GM18505 (cell line): ENCODE measurements around the gene TMEM175.
"Not testable (repeated sequence)": the region's sequence is repeated elsewhere in the genome, so short reads cannot be mapped to it uniquely, and the experiment has no call there.

ENCODE experiments used
- ATAC-seq: cut with Tn5 transposase; IDR thresholded peaks from one replicate; pipeline ENCODE4 v1.9.1; 2021; ENCODE audit not compliant: unreplicated experiment
- POLR2A ChIP-seq: IDR thresholded peaks from 4 replicates; pipeline ENCODE4 v1.6.1; 2011; ENCODE audit warnings: borderline replicate concordance; ENCODE audit not compliant: insufficient read depth, insufficient read length; ENCODE audit errors: extremely low read depth

The TMEM175 gene

DNA sequence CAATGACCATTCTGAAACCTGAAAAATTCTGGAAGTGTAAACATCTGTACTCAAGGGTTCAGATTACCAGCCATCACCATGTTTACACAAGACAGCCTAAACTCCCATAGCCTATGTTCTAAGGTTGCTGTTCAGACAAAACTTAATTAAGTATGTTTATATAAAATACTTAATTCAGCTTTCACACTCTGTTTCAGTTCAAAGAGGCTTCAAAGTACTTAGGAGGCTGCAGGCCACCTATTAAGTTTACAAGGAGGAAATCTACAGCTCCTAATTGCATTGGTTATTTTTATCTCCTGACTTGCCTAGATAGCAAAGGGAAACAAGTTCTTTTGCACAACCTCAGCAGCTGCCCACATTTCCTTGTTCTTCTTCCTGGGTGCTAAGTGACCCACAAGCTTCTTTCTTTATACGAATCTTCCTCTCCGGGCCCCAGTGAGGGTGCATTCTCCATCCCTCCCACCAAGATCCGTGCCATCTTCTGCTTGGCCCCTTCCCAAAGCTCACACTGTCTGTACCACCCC is 2.2 kb upstream of the TMEM175 start:
- no peak for ATAC-seq
- TF ChIP-seq POLR2A, result no peak

DNA sequence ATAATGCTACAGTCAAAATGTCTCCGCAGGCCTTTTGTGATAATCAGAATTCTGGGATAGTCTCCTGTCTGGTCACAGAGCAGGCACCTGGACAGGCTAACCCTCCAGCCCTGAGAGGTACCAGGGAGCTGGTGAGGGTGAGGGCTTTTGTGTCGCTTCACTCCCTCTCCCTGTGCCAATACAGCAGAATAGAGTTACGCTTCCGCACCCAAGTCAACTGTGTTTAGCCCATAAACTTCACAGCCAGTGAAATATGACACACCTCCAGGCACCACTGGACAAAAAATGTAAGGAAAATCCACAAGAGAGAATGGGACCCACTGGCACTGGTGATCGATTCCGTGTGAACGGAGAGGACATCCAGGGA is 1.4 kb upstream of the TMEM175 start:
- TF ChIP-seq POLR2A, result no peak
- ATAC-seq, result no peak

DNA sequence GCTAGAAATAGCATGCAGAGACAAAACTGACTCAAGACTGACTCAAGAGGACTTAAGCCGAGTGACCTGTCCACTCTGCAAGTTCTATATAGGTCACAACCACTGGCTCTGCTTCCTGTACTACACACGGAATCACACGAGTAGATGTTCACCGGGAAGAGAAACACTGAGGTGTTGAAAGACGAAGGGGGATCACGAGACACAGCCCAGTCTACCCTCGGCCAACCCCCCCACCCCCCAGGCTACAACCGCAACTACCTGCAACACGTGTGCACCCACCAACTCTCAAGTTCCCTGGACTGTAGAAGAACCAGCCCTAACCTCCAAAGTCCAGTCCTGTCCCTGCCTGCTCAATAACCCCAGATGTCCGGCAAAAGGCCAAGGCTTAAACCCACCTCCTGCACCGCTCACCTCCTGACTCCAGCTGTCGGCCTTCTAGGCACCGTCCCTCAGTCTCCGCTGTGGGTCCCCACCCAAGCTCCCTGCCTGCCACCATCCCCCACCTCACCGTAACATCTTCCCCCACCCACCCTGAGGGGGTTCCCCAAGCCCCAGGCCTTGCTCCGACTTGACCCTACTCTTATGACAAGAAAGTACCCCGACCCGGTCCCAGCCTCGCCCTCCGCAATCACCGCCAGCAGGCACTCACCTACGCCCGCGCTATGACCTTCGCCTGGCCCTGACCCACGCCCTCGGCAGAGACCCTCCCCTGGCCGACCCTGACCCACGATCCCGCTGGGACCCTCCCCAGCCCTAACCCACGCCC is 883 bp upstream of the TMEM175 start:
- TF ChIP-seq POLR2A, result no peak
- ATAC-seq, result peak; percentile 5

DNA sequence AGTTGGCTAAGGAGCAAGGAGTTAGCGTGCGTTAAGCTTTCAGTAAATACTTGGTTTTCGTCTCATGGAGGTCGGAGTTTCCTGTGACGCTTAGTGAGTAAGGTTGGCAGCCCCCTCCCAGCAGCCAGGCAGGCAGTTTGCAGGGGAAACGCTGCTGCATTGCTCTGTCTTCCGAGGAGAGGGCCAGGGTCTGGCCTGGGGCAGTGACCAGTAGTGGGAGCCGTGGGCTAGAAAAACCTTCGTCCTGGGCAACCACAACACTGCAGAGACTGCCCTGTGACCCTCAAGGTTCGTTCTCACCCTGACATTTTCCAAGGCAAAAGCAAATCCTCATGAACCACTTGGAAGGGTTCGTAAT is 432 bp downstream of the TMEM175 start:
- no peak for ATAC-seq
- no peak for TF ChIP-seq POLR2A

DNA sequence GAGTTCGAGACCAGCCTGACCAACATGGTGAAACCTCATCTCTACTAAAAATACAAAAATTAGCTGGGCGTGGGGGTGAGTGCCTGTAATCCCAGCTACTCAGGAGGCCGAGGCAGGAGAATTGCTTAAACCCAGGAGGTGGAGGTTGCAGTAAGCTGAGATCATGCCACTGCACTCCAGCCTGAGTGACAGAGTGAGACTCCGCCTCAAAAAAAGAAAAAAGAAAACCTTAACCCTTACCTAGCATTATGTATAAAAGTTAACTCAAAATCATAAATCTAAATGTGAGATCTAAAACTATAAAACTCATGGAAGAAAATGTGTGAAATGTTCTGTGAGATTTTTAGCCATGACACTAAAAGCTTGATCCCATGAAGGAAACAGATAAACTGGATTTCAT is 7.2 kb downstream of the TMEM175 start:
- not testable (repeated sequence) for ATAC-seq

DNA sequence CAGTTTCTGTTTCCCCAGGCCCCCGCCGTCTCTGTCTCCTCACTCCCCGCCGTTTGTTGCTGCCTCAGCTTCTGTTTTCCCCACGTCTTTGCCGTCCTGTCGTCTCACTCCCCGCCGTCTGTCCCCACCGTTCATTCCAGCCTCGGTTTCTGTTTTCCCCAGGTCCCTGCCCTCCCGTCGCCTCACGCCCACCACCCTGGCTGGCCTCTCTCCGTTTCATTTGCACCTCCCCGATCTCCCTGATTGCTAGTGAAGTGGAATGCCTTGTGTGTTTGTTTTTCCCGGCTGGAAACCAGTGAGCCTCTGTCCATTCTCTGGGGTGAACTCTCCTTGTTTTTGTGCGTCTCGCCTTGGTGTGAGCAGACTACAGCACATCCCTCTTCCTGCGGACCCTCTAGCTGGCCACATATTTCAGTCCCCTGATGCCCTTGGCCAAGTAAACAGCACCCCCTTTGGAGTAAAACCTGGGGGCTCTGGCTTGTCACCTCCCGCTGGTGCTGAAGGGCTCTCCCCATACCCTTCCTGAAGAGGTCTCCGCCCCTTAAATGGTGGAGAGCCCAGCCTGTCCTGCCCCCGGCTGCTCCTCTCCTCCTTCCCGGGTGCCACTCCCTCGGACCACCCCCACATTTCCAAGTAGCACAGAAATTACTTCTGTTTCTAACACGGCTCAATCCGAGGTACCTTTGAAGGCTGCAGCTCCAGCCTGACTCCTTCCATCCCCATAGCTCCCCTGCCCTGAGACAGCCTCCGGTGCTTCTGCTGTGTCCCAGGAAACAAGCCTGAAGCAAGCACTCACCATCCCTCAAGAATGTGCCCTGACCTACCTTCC is 13.2 kb downstream of the TMEM175 start:
- no peak for ATAC-seq

DNA sequence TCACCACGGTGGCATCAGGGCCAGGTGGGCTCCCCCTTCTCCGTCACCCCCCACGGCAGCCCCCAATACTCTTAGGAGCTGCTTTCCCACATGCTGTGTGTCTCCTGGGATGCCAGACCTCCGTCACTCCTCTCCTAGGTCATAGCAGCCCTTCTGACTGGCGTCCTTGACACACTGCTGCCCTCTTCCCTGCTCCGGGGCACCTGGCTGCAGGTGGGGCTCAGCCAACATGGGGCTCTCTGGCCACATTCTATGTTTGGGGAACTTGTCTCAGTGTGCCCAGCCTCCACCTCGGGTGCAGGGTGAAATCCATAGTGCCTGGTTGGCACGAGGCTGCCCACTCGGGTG is 13.8 kb downstream of the TMEM175 start:
- ATAC-seq, result no peak
- no peak for TF ChIP-seq POLR2A

More for the DNA sequence above, 13.2 kb downstream of the TMEM175 start:
- TF ChIP-seq POLR2A, result no peak

DNA sequence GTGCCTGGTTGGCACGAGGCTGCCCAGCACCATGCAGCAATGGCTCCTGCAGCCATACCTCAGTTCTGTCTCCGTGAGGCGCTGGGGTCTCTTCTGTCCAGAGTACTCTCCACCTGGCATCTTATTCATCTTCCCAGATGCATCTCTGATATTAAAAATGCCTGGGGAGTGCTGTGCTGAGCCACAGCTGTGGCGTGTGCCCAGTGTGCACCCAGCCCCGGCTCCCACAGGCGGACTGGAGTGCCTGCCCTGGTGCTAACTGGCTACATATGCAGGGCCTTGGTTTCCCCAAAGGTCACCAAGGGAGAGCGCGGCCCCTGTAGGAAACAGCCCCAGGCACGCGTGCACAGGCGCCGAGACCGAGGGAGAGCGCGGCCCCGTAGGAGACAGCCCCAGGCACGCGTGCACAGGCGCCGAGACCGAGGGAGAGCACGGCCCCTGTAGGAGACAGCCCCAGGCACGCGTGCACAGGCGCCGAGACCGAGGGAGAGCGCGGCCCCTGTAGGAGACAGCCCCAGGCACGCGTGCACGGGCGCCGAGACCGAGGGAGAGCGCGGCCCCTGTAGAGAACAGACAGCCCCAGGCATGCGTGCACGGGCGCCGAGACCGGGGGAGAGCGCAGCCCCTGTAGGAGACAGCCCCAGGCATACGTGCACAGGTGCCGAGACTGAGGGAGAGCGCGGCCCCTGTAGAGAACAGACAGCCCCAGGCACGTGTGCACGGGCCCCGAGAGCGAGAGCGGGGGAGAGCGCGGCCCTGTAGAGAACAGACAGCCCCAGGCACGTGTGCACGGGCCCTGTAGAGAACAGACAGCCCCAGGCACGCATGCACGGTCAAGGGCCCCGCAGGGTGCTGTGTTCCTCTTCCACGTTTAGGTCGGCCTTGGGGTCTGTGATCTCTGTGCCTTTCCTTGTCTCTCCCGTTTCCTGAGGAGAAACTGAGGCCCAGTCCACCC is 14.5 kb downstream of the TMEM175 start:
- ATAC-seq, result no peak
- TF ChIP-seq POLR2A, result no peak

DNA sequence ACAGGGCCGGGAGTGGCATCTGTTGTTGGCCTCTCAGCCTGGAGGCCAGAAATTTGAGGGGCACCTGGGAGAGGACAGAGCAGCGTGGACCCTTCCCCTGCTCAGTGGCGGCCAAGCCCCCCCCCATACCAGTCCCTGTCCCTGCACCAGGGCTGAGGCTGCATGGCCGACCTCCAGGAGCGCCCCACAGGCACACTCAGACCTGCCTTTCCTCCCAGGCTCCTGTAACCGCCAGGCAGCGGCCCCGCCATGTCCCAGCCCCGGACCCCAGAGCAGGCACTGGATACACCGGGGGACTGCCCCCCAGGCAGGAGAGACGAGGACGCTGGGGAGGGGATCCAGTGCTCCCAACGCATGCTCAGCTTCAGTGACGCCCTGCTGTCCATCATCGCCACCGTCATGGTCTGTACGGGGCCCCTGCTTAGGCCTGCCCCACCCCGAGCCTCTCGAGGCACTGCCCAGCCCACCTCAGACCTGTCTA is 15.3 kb downstream of the TMEM175 start:
- no peak for TF ChIP-seq POLR2A
- ATAC-seq, result no peak

DNA sequence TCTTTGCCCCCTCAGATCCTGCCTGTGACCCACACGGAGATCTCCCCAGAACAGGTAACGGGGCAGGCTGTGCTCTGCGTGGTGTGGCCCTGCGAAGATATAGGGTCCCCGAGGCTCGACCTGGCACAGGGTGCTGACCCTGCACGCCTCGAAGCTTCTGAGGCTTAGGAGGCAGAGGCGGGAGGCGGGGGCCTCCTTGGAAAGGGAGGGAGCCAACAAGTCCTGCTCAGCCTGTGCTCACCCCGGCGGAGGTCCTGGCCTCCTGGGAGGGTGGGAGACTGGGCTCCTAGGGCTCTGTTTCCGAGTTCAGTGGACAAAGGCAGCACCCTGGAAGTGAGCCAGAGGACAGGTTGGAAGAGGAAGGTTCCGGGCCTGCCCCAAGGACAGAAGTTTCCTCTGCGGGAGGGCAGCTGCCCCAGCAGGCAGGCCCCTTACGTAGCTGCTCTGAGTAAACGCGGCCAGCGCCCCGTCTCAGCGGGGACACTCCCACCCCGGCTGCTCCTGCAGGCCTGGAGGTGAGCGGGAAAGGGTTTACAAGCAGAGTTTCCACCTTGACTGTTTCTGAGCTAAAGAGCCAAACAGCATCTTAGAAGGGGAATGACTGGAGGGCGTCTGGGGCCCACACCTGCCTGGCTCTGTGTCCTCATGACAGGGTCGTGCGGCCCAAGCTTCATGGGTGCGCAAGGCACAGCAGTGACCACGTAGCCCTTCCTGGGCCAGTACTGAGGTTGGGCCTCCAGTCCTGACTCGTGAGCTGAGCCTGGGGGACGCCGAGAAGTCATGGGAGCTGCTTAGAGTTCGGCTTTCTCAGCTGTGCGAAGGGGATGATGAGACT is 16.1 kb downstream of the TMEM175 start:
- ATAC-seq, result no peak
- TF ChIP-seq POLR2A, result no peak

DNA sequence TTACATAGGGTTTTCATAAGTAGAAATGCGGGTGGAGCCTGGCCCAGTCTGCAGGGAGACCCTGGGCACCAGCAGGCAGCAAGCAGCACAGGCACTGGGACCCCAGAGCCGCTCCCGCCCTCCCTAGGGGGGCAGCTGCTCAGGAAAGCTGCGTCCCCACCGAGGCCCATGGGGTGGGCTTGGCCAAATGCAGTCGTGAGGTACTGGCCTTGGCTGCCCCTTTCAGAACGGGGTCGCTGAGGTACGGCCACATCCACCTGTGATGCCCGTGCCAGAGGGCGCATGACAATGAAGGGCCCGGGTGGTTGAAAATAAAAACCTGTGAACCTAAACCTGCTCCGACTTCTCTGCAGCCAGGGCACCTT is 16.7 kb downstream of the TMEM175 start:
- no peak for ATAC-seq
- no peak for TF ChIP-seq POLR2A

DNA sequence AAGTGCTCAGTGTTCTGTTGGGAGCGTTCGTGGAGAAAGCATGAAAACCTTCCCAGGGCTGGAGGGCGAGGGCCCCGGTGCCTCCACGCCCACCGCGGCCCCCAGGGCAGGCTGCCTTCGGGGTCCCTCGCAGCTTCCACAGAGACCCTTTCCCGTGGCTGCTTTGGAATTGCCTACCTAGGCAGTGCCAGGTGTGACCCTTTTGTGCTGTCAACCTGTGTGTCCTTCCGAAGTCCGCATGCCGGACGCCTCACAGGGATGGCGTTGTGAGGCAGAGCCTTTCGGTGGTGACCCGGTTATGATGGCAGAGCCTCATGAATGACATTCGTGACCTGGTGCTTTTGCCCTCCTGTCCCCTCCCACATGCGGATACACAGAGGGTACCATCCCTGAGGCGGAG is 17.4 kb downstream of the TMEM175 start:
- ATAC-seq, result no peak
- TF ChIP-seq POLR2A, result no peak
